GM18526 (cell line): ENCODE results near the gene FAM90A1.
"Not testable (repeated sequence)": the region's sequence is repeated elsewhere in the genome, so short reads cannot be mapped to it uniquely, and the experiment has no call there.

ENCODE experiments used
- POLR2A ChIP-seq: IDR thresholded peaks from 3 replicates; pipeline ENCODE4 v1.6.1; 2011; ENCODE audit not compliant: insufficient read length; ENCODE audit errors: extremely low read depth

Gene FAM90A1, protein sequence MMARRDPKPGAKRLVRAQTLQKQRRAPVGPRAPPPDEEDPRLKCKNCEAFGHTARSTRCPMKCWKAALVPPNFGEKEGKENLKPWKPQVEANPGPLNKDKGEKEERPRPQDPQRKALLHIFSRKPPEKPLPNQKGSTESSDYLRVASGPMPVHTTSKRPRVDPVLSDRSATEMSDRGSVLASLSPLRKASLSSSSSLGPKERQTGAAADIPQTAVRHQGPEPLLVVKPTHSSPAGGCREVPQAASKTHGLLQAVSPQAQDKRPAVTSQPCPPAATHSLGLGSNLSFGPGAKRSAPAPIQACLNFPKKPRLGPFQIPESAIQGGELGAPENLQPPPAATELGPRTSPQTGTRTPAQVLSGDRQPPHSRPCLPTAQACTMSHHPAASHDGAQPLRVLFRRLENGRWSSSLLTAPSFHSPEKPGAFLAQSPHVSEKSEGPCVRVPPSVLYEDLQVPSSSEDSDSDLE

DNA sequence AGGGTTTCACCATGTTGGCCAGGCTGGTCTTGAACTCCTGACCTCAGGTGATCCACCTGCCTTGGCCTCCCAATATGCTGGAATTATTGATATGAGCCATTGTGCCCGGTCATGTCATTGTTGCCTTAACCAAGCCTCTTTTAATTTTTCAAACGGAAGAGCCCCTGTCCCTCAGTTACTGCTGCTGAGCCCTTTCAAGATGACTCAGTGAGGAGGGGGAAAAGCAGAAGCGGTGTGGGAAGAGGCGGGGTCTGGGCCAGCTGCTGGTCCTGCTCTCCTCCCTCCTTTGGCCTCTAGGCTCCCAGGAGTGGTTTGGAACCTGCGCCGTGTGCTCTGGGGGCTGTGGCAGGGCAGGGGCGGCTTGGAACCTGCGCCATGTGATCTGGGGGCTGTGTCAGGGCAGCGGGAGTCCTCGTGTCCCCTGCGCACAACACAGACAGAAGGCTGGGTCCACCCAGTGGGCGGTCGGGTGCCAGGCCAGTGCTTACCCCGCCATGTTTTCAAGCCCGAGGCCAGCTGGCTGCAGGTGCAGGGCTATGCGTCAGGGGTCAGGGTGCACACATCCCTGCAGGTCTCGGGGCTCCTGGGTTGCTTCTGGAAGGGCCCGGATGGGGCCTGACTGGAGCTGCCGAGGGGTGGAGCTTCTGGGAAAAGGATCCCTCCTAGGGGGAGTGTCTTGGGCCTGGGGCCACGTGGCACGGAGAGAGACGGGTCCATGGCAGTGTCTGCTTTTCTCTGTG is at the start of gene FAM90A1:
FAM90A1 (minus strand) TSS at position 627 of the 740 bp plus-strand sequence. CDS start 2,786 bp downstream, outside the sequence.
- TF ChIP-seq POLR2A, result not testable (repeated sequence)

DNA sequence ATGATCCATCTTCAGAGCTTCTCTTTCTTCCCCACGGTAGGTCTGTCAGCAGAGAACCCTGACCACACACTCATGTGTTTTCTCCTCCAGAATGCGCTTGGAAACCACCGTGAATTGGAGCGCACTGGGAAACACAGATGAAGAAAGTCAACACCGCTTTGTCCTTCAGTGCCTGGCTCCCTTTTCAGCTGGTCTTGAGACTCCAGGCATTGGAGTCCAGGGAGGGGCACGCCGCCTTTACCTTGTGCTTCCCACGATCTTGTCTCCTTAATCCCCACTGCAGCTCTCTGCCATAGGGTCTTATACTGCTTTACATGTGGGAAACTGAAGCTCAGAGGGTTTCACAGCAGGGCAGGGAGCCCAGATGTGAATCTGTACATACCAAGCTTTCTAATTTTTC is 1.1 kb downstream of the FAM90A1 start:
- no peak for TF ChIP-seq POLR2A
